GM18861 (cell line): Measurements from ENCODE around the gene FOSL1.

Experiments used
- ATAC-seq: cut with Tn5 transposase; IDR thresholded peaks from one replicate; pipeline ENCODE4 v1.9.1; 2021; ENCODE audit not compliant: unreplicated experiment

FOSL1 gene

GRCh38 chr11:65882120-65883057, 17.8 kb downstream of the FOSL1 start:
- ATAC-seq, result no peak

- ATAC-seq, result no peak
Measured at GRCh38 chr11:65880844-65881421, 19.3 kb downstream of the FOSL1 start.

DNA sequence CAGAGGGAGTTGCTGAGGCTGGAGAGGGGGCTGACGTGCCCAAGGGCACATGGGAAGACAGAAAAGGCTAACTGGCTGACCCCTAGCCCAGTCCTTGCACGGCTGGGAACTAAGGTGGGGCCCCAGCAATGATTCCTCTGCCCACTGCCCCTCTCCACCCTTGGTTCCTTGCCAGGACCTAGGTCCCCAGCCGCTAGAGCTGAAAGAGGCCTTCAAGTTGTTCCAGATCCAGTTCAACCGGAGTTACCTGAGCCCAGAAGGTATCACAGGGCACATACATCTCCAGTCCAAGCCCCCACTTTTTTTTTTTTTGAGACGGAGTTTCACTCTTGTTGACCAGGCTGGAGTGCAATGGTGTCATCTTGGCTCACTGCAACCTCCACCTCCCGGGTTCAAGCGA, 20.2 kb downstream of the FOSL1 start:
- no peak for ATAC-seq

DNA sequence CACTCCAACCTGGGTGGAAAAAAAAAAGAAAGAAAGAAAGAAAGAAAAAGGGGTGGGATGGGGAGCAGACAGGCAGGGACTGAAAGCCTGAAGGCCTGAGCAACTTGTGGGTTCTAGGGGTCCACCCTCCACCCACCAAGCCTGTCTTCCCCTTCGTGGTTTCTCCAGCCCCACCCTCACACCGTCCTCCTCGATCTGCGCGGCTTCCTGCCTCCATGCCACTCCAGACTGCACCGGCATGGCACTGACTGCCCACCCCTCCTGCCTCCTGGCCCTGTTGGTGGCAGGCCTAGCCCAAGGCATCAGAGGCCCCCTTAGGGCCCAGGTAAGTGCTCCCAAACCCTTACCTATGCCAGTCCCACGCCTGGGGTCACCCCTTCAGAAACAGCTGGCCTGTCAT, 20.6 kb downstream of the FOSL1 start, which contains the start of gene CTSW:
Gene CTSW, plus strand, starts transcription at position 221 of the 400 bp plus-strand sequence. Its CDS starts 18 bp downstream, at position 239.
- no peak for ATAC-seq

GRCh38 chr11:65873318-65874156, 26.7 kb downstream of the FOSL1 start:
- ATAC-seq, result peak; percentile 61

- no peak for ATAC-seq
Measured at GRCh38 chr11:65872586-65873317, 27.4 kb downstream of the FOSL1 start, which contains the start of gene EFEMP2. Gene EFEMP2, minus strand, starts transcription at chr11:65872800. Its CDS starts 446 bp downstream, at chr11:65872354.

DNA sequence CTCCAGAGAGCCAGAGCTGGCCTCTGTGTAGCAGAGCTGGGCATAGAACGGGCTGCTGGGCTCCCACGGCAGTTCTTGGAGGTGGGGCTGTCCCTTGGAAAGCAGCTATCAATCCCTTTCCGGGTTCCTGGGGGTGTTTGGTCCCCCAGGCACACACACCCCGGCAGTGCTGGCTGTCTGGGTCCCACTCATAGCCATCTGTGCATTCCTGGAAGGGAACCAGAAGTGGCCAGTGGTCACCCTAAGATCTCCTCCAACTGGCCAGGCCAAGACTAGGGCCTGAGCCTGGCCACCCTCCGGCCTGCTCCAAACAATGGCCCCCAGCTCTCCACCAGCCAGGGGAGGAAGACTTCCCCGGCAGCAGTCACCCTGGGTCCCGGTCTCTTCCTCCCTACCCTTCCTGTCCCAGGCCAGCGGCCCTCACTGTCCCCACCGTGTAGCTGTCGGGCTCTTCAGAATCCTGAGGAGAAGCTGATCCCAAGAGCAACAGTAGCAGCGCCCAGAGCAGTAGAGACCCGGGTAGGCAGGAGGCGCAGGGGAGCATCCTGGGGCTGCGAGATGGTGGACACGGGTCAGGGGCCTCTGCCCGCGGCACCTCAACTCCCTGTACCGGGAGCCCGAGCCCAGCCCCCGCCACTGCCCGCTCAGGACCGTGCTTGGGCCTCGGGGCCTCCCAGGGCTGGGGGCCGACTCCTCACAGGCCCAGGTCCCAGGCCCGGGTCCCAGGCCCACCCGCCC, 28.2 kb downstream of the FOSL1 start:
- no peak for ATAC-seq

DNA sequence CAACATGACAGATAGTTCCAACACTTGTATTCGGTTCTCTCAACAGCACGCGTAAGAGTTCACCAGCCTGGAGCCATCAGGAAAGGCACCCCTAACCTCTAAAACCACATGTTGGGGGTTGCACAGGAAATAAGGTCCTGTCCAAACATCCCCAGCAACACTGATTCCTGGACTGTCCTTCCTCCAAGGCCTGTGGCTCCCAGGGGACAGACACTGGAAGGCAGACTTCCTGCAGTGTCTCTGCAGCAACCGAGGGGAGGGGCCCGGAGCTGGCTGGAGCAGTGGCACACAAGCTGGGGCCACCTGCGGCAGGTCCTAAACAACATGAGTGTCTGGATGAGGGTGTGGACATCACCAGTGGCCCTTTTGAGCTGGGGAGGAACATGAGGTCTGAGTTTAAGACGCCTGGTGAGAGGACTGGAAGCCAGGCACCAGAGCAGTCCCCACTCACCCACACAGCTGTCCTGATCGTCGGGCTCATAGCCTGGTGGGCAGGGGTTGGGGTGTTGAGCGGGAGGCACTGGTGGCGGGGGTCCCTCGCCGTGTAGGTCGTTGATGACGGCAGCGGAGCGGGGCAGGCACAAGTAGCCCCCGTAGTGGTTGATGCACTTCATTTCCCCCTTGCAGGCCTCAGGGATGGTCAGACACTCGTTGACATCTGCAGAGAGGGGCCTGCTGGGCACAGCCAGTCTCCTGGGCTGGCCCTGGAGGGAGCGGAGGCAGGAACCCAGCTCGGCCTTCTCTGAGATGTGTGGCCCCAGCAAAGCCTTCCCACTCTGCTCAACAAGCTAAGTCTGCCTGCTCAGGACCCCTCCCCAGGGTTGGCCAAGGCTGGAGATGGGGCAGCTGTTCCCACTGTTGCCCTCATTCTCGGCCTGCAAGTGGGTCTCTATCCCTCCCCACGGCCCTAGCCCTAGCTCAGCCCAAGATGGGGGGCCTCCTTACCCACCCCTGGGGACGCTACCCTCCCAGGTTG, 29.2 kb downstream of the FOSL1 start:
- no peak for ATAC-seq

DNA sequence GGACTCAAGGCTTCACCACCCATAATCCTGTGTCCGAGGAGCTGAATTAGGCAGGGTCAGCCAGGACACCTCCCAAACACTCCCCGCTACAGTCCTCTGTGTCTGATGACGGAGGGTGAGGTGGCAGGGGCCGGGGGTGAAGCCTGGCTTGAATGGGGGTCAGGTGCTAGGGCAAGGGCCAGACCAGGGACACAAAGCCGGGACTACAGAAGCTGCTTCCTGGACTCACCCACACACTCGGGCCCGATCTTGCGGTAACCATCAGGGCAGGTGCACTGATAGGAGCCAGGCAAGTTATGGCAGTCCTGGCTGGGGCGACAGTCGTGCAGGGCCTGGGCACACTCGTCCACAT, 29.9 kb downstream of the FOSL1 start:
- ATAC-seq, result no peak

DNA sequence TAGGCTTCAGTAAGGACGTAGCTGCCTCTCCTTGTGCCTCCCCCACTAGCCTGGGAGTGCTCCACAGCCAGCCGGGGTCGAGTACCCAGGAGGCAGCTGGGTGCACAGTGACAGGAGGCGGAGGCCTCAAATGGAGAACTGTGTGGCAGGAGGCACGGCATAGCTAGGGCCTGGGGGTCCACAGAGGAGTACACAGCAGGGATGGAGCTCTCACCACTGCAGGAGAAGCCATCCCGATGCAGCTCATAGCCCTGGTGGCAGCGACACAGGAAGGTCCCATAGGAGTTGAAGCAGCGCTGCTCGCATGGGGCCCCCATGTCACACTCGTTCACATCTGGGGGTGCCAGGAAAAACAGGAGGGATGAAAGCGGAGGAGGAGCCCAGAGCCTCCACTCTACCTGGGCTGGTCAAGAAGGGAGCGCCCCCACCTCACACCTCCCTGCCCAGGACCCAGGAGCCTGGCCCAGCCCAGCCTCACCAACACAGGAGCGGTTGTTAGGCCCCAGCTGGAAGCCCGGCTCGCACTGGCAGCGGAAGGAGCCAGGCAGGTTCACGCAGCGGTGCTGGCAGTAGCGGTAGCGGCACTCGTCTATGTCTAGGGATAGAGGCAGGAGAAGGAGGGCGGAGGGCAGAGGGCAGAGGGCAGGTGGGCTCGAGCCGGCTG, 30.4 kb downstream of the FOSL1 start:
- no peak for ATAC-seq

- ATAC-seq, result no peak
Measured at GRCh38 chr11:65868907-65869306, 31.3 kb downstream of the FOSL1 start.

DNA sequence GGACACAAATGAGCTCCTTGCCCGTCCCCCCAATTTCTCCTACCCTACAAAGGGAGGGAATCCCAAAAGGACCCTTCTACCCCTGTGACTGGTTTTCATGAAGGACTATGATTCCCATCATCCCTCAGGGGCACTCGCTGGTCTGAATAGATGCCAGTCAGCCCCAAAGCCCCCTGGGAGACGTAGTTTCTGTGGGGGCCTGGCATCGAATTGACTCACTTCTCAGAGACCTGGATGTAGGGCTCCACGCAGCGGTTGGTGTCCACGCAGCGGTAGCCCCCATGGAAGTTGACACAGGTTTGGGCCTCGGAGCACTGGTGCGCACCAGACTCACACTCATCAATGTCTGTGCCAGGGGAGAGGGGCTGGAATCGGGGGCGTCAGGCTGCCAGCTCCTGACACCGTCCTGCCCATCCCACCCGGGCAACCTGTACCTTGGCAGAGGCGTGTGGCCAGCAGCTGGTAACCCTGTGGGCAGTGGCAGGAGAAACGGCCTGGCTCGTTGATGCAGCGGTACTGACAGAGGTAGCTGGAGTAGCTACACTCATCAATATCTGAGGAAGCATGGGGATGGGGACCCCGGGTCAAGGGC, 32.0 kb downstream of the FOSL1 start:
- no peak for ATAC-seq

DNA sequence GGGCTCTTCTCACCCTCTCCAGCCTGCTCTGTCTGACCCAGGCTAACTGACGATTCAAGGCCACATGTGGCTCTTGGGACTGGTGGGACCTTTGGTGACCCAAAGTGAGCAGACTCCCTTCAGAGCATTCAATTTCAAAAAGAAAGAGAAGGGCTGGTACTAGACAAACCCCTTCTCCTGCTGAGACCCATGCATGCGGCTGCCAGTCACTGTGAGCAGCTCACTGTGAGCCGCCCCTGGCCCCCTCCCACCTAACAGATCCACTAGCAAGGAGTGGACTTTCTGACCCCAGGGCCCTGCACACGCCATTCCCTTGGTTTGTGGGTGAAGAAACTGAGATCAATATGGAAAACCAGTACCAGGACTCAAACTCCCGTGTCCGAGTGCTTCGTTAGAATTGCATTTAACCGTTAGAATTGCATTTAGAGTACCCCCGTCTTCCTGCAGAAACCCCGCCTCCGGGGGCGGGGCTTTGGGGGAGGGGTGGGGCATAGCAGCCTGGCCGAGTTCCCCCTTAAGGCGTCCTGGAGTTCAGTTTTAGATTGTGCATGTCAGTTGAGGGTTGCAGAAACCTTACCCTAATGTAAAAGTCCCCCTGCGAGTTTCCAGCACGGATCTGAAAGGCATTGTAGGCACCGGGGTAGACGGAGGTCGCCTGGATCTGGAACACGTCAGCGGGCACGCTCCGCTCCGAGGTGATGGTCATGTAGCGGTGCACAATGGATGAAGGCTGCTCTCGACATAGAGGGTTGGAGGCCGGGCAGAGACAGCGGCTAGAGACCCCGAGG, 32.7 kb downstream of the FOSL1 start:
- ATAC-seq, result no peak

DNA sequence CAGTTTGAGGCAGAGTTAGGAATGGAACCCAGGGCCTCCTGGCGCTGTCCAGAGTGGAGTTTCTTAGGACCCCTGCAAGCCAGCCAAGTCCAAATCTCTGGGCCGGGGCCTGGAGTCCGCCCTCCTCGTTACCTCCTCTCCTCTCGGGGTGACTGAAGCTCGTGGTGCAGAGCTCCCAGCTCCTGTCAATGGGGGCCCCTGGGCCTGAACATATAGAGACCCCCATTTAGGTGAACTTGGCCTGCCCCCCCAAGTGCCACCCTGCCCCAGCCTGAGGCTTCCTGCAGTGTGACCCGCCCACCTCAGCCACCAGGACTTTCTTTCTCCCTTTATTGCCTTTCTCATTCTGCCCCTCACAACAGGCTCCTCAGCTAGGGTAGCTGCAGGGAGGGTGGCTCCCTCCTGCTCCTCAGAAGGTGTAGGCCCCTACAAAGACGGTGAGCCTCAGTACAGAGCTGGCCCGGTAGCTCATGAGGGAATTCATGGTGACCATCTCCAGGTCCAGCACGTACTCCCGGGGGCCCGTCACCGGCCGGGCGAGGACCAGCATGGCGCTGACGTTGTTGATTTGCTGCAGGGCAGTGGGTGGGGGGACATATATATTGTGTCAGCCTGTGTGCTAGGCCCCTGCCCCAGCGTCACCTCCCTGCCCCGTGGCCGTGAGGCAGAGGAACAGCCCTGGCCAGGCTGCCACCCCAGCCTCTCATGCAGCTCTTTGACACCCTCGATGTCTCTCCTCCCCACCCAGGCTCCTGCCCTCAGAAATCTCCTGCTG, 33.5 kb downstream of the FOSL1 start:
- ATAC-seq, result no peak

DNA sequence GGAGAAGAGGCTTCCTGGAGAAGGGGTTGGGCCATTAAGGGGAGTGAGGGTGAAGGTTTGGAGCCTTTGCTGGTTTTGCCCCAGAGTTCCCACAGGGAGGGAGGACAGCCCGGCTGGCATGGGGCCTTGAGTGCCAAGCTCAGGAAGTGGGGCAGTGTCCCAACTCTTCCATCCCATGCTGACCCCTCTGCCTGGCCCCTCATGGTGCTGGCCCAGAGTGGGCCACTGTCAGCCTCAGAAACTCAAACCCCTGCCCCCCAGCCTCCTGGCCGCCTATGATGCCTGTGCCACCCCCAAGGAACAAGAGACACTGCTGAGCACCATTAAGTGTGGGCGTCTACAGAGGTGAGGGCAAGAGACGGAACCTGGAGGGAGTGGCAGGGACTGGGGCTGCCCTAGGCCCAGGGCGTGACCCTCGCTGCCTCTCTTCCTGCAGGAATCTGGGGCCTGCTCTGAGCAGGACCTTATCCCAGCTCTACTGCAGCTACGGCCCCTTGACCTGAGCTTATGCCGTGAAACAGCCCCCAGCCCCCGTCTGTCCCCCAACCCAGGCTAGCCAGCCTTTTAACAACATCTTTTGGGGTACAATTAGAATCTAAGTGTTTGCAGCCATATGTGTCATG, 34.5 kb downstream of the FOSL1 start:
- ATAC-seq, result no peak
